Chondrocyte (in vitro differentiated cells): ENCODE data around the gene OR2T2. TPM values are rescaled to one million over a fixed set of nuclear protein-coding genes. Genes with fewer than 3 reads are reported as not detected.
"Not testable (repeated sequence)": the region's sequence is repeated elsewhere in the genome, so short reads cannot be mapped to it uniquely, and the experiment has no call there.

Experiments used
- DNase-seq: peaks from one replicate; pipeline ENCODE4 v3.0.0; 2021; ENCODE audit warnings: mixed read lengths, low spot score
- H3K27ac Mint-ChIP-seq: one replicate; pipeline ENCODE4 v1.8.0; 2021; ENCODE audit warnings: mild to moderate bottlenecking, moderate library complexity, mixed read lengths; ENCODE audit not compliant: unreplicated experiment
- H3K27me3 Mint-ChIP-seq: 2 replicates; pipeline ENCODE4 v1.8.0; 2021; ENCODE audit warnings: low read depth, mixed read lengths
- H3K36me3 Mint-ChIP-seq: 2 replicates; pipeline ENCODE4 v1.8.0; 2021; ENCODE audit warnings: low read depth, mixed read lengths
- H3K4me1 Mint-ChIP-seq: 2 replicates; pipeline ENCODE4 v1.8.0; 2021; ENCODE audit warnings: low read depth, mild to moderate bottlenecking, mixed read lengths
- H3K4me3 Mint-ChIP-seq: one replicate; pipeline ENCODE4 v1.8.0; 2021; ENCODE audit warnings: mild to moderate bottlenecking, moderate library complexity, mixed read lengths; ENCODE audit not compliant: unreplicated experiment
- H3K9me3 Mint-ChIP-seq: 2 replicates; pipeline ENCODE4 v1.8.0; 2021; ENCODE audit warnings: low read depth, mixed read lengths
- long read RNA-seq: library from polyadenylated mRNA; stranded (forward); transcript quantifications from one replicate; pipeline ENCODE4 v2.0.0, GENCODE V29; 2021
- total RNA-seq: library from RNA; stranded (reverse); gene quantifications from 3 replicates; pipeline ENCODE4 v1.2.1, GENCODE V29; 2021
- TF ChIP-seq, protein P1 (sequence below): fragments of 200-600 bp; sonication (generic); IDR thresholded peaks from 2 replicates; pipeline ENCODE4 v1.5.0; 2021; ENCODE audit warnings: antibody characterized with exemption, mild to moderate bottlenecking, moderate library complexity

Gene OR2T2
- total RNA-seq: not detected in 3 replicates
- long read RNA-seq: 0 reads

- not testable (repeated sequence) for DNase-seq, H3K4me3 Mint-ChIP-seq, H3K27ac Mint-ChIP-seq, H3K27me3 Mint-ChIP-seq, H3K4me1 Mint-ChIP-seq, H3K36me3 Mint-ChIP-seq
- peaks cover 34% of the 10 kb centered on the region for H3K9me3 Mint-ChIP-seq
Measured at GRCh38 chr1:248445399-248445798, at the start of gene OR2T2. Gene OR2T2 (plus strand): TSS chr1:248445637. CDS start chr1:248452798, 7,161 bp downstream.

- Mint-ChIP-seq H3K27ac (no peak within 1 kb of the TSS), H3K27me3 (no peaks in the 10 kb centered on the region)
Measured at GRCh38 chr1:248402748-248403147, 42.7 kb upstream of the OR2T2 start, which contains the start of gene OR2T1. Gene OR2T1 (plus strand): TSS chr1:248403048. CDS start chr1:248406148, 3,100 bp downstream.

DNA sequence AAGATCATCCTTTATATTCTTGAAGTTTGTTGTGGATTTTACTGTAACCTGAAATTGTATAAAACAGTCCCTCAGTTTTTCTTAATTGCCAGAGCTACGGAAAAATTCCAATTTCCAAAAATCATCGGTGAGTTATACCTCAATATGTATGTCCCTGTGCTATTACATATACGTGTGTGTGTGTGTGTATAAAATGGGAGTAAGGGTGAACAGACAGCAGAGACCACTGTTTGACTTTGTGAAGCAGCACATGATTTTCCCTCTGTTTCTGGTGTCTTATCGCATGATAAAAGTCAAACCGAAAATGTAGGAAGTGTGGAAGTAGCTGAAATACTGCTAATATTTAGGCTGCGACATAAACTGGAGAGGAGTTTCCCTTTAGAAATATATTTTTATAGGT lies 41.4 kb upstream of the OR2T2 start:
- Mint-ChIP-seq H3K9me3 (peaks cover 18% of the 10 kb centered on the region), H3K27me3 (no peaks in the 10 kb centered on the region), H3K4me1 (no peaks in the 10 kb centered on the region), H3K36me3 (no peaks in the 10 kb centered on the region), H3K4me3 (no peak overlapping the region), H3K27ac (no peak overlapping the region)
- TF ChIP-seq, protein P1, sequence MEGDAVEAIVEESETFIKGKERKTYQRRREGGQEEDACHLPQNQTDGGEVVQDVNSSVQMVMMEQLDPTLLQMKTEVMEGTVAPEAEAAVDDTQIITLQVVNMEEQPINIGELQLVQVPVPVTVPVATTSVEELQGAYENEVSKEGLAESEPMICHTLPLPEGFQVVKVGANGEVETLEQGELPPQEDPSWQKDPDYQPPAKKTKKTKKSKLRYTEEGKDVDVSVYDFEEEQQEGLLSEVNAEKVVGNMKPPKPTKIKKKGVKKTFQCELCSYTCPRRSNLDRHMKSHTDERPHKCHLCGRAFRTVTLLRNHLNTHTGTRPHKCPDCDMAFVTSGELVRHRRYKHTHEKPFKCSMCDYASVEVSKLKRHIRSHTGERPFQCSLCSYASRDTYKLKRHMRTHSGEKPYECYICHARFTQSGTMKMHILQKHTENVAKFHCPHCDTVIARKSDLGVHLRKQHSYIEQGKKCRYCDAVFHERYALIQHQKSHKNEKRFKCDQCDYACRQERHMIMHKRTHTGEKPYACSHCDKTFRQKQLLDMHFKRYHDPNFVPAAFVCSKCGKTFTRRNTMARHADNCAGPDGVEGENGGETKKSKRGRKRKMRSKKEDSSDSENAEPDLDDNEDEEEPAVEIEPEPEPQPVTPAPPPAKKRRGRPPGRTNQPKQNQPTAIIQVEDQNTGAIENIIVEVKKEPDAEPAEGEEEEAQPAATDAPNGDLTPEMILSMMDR: no peak
- DNase-seq: no peak

More at GRCh38 chr1:248402748-248403147, 42.7 kb upstream of the OR2T2 start, which contains the start of gene OR2T1:
- TF ChIP-seq, protein P1: no peak
- Mint-ChIP-seq H3K4me1 (no peaks in the 10 kb centered on the region), H3K4me3 (no peak within 1 kb of the TSS), H3K9me3 (peaks cover 16% of the 10 kb centered on the region), H3K36me3 (no peaks in the 10 kb centered on the region)
- DNase-seq: no peak

- peaks cover 40% of the 10 kb centered on the region for H3K9me3 Mint-ChIP-seq
- H3K27ac Mint-ChIP-seq: no peak overlapping the region
- H3K4me3 Mint-ChIP-seq: no peak overlapping the region
Measured at GRCh38 chr1:248406721-248407692, 38.4 kb upstream of the OR2T2 start.

DNA sequence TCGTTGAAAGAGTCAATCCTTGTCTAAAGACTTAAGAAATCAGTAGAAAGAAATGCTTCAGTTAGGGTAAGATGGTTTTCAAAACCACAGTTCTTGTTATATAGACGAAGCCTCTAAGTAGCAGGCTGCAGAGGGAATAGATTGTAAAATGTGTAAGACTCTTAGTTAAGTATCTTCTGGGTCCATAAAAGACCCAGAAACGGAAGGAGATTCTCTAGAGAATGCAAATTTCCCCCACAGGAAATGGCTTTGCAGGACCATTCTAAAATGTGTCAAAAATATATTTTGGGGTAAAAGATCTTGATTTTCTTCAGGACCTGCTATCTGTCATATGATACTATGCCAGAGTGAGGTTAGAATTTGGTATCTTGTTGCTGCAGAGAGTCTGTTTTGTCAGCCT lies 29.2 kb upstream of the OR2T2 start:
- no peak for DNase-seq
- TF ChIP-seq, protein P1: no peak
- Mint-ChIP-seq H3K27ac (no peak overlapping the region), H3K4me3 (no peak overlapping the region), H3K36me3 (no peaks in the 10 kb centered on the region), H3K27me3 (no peaks in the 10 kb centered on the region), H3K4me1 (no peaks in the 10 kb centered on the region), H3K9me3 (peaks cover 57% of the 10 kb centered on the region)

More at GRCh38 chr1:248406721-248407692, 38.4 kb upstream of the OR2T2 start:
- no peaks in the 10 kb centered on the region for H3K4me1 Mint-ChIP-seq
- DNase-seq: no peak
- TF ChIP-seq, protein P1: no peak
- H3K27me3 Mint-ChIP-seq: no peaks in the 10 kb centered on the region
- no peaks in the 10 kb centered on the region for H3K36me3 Mint-ChIP-seq
